Measurements from ENCODE around the gene PATL1.

PATL1 gene

GRCh38 chr11:59615637-59616395 lies 53.0 kb downstream of the PATL1 start, which contains the start of gene OSBP:
Gene OSBP, minus strand, starts transcription at chr11:59615774. Its CDS starts 110 bp downstream, at chr11:59615664.
- peak; percentile 90 to 95 (median 91) for DNase-seq (ENCODE audit: low read depth in 4 of 4, low spot score in 1 of 4)

DNA sequence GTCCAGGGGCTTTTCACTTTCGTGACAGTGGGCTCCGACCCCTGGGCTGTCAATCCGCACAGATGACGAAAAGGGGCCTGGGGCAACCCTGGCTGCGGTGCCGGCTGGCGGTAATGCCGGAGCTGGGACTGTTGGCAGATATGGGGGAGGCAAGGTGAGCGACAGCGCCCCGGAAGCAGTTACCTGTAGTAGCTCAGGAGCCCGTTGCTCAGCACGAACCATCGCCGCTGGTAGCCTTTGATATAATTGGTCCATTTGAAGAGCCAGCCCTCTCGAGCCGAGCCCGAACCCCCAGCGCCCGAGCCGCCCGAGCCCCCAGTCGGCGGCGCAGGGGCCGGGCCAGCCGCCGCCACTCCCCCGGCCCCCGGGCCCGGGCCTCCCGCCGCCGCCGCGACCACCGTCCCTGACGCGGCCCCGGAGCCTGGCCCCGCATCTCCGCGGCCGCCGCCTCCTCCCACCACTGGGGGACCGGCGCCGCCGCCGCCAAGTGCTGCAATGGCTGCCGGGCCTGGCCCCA lies 53.7 kb downstream of the PATL1 start:
- DNase-seq (ENCODE audit: low read depth in 4 of 4, low spot score in 1 of 4), result peak; percentile 17 to 32 (median 28)

DNA sequence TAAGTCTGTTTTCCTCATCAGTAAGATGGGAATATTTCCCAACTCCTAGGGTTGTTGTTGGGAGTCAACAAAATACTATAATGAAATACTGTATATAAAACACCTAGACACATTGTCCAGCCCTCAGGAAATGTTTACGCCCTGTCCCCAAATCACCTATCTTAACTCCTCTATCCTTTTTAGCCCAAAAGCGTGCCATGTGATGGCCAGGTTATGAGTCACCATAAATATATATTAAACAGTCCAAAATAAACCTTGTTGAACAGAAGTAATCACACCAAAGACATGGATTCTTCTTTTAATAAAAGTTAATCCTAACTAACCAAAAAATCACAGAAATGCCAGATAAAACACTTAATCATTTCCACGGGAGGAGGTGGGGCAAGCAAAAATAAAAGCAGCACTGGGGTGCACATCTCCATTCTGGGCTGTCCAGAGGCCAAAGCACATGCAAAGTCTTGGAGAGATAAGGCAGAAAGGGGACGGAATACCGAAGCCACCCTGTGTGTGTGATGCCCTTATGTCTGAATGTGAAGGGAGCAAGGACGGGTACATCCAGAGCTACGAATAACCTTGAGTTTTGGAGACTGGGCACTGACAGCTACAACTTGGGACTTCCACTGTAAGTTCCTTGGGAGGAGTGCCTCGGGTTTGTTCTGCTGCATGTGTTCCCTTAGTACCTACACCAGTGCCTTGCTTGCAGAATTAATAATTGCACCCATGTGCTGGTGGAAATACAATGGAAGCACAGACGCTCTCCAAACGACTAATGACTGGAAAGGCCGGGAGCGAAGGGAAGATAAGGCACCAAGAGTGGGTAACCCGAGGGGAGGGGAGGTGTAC lies 54.3 kb downstream of the PATL1 start:
- no peak for DNase-seq (ENCODE audit: low read depth in 4 of 4, low spot score in 1 of 4)

- DNase-seq (ENCODE audit: low read depth in 4 of 4, low spot score in 1 of 4), result no peak
These were observed 57.0 kb downstream of the PATL1 start for GRCh38 chr11:59611570-59612565.

DNA sequence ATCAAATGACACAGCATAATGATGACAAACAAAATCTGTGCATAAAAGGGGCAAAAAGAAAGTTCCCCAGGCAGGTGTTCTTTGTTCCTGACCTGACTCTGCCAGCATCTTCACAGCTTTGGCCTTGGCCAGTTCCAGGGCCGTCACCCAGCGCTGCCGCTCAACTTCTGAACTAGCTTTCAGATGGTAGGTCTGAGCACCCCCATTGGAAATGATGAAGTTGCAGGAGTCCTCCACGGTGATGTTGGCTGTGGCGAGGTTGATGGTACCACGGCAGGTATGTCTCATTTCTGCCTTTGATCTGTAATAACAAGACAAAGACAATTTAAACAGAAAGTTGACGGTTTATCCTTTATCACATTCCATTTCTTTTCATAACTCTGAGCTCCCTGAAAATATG lies 58.5 kb downstream of the PATL1 start:
- DNase-seq (ENCODE audit: low read depth in 4 of 4, low spot score in 1 of 4), result no peak

DNA sequence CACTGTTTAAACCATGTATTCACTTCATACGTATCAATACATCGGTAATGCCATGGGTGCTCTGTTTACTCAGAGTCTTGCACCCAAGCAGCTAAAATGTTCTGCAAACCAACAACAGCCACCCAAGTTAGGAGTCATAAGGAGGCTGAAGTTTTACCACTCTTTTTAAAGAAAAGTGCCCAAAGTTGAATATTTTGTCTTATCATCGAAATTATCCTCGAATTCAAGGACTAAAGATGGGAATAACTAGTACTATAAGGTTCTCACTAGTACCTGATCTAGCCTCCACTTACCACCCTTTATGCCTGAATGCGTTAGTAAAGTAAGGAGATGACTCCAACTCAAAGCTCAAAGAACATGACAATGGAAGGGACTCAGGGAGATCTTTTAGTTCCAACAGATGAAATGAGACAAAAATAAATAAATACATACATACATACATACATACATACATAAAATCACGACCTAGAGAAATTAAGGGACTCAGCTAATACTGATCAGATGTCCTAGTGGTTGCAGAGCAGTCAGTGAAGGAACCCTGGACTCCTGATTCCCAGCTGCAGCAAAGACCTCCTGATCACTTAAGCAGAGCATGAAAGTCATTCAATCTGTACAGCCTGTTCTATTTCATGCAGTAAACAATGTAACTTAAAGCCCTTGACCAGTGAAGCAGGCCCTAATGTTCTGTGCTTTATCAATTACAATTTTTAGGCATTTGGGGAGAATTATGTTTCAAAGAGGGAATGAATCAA lies 61.0 kb downstream of the PATL1 start:
- no peak for DNase-seq (ENCODE audit: low read depth in 4 of 4, low spot score in 1 of 4)

GRCh38 chr11:59602432-59602831 lies 66.4 kb downstream of the PATL1 start:
- no peak for DNase-seq (ENCODE audit: low read depth in 4 of 4, low spot score in 1 of 4)

DNA sequence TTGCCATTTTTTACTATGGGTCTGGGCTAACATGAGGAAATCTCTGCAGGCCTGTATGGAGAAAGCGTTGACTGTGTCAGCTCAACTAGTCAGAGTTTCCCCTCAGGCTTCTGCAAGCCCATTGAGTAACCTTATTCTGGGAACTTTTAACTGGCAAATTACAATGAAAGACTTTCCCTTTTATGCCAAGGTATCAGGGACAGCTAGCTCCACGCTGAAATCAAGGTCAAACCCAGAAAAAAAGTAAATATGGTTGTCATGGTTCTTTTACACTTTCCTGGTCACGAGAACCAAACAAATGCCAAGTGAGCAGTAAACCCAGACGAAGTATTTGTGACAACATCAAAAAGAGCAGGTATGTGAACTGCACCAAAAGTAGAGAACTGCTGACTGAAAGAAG lies 67.0 kb downstream of the PATL1 start:
- no peak for DNase-seq (ENCODE audit: low read depth in 4 of 4, low spot score in 1 of 4)

DNA sequence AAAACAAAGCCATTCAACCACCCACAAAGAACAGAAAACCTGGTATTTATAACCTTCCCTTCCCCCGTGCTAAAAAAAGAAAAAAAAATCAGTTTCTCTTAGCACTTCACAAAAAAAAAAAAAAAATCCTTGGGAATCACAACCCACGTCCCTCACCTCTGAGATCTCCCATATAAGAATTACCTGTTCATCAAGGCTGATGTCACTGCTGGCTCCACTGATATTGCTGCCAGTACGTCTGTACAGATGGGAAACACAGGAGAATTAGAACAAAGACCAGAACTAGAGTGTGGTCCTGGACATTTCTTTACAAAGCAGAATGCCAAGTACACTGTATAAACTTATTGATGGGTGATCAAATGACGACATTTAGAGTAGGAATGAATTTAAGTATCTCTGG lies 68.2 kb downstream of the PATL1 start:
- no peak for DNase-seq (ENCODE audit: low read depth in 4 of 4, low spot score in 1 of 4)

DNA sequence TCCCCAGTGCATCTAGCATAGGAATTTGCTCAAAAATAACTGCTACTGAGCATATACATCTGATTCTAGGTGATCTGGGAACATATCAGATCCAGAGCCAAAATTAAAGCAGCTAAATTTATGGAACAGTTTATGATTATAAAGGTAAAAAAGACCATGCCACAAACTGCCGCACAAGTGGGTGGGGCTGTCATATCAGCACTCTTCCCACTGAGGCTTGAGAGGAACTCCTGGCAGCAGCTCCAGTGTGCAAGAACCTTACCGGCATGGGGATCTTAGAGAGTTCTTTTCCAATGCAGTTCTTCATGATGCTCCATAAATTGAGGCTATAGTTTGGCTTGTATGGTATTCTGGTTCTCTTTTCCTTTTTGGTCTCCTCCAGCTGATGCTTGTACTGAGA lies 68.6 kb downstream of the PATL1 start:
- DNase-seq (ENCODE audit: low read depth in 4 of 4, low spot score in 1 of 4), result no peak

DNA sequence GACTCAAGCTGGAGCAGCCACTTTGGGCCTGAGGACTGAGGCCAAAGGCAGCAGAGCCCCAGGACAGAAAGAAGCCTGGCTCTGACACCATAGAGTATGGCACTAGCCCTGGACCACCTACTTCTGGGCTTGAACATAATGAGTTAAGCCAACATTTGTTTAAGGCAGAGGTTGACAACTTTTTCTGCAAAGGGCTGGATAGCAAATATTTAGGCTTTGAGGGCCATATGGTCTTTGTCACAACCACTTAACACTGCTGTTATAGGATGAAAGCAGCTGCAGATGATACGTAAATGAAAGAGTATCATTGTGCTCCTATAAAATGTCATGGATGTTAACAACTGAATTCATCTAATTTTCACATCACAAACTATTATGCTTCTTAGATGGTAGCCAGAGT lies 69.9 kb downstream of the PATL1 start:
- no peak for DNase-seq (ENCODE audit: low read depth in 4 of 4, low spot score in 1 of 4)

Data from stimulated activated CD4-positive, alpha-beta T cell treated with anti-CD3 and anti-CD28 coated beads, Interleukin-1b, Interleukin-23, amount 100 ng/mL, for 24 hours (primary cell).